Endothelial cell of umbilical vein (primary cell): Measurements from ENCODE around the gene PLAGL1. TPM values are rescaled to one million over a fixed set of nuclear protein-coding genes. Genes with fewer than 3 reads are reported as not detected.
"Not testable (repeated sequence)": the region's sequence is repeated elsewhere in the genome, so short reads cannot be mapped to it uniquely, and the experiment has no call there.

Experiments
- BruUV-seq: library from RNA; stranded (reverse); fragments of 400-500 nt; replicated peaks from 2 replicates; lab custom pipeline; 2021; lab: Mats Ljungman, UMichigan
- CTCF ChIA-PET: fragments of 300-600, 350-600 bp; sonication (Branson Sonifier 250); formaldehyde crosslinking; loops from one replicate; lab custom pipeline; 2021; ENCODE audit warnings: antibody characterized with exemption, inconsistent platforms; lab: Charles Lee
- POLR2A ChIA-PET: fragments of 300-600, 350-600 bp; sonication (Branson Sonifier 250); formaldehyde crosslinking; loops from one replicate; lab custom pipeline; 2021; ENCODE audit warnings: antibody characterized with exemption, inconsistent platforms; lab: Charles Lee
- DNase-seq: peaks from one replicate; pipeline ENCODE4 v3.0.0-alpha.2; 2011; ENCODE audit warnings: low read depth, low spot score
- FAIRE-seq: peaks from 2 replicates; lab custom pipeline; 2011; peaks lifted over from hg19 to GRCh38; lab: Jason Lieb, UNC
- H2AFZ ChIP-seq: 2 replicates; pipeline ENCODE4 v1.6.0; 2012; ENCODE audit warnings: low read depth, low read length, control low read depth, inconsistent platforms
- H3K27ac ChIP-seq: 2 replicates; pipeline ENCODE4 v1.5.1; 2011; ENCODE audit warnings: low read depth, mild to moderate bottlenecking, control low read depth, low read length, moderate library complexity; ENCODE audit not compliant: insufficient read depth
- H3K27me3 ChIP-seq, 2 experiments: 2 replicates each; pipeline versions ENCODE4 v1.6.0 to v1.6.1; 2011; ENCODE audit warnings: low read length in 2 of 2, mixed read lengths in 1 of 2; ENCODE audit not compliant: control insufficient read depth in 2 of 2, insufficient read depth in 2 of 2
- H3K36me3 ChIP-seq, 2 experiments: 2 replicates in 1 of 2; 3 replicates in 1 of 2; pipeline ENCODE4 v1.5.1; 2011; ENCODE audit warnings: low read length in 2 of 2, mild to moderate bottlenecking in 1 of 2, moderate library complexity in 1 of 2; ENCODE audit not compliant: control insufficient read depth in 2 of 2, insufficient read depth in 2 of 2; ENCODE audit errors: extremely low read depth in 1 of 2
- H3K4me1 ChIP-seq: 3 replicates; pipeline ENCODE4 v1.5.1; 2011; ENCODE audit warnings: mild to moderate bottlenecking, low read length; ENCODE audit not compliant: control insufficient read depth, insufficient read depth; ENCODE audit errors: extremely low read depth
- H3K4me2 ChIP-seq: 2 replicates; pipeline ENCODE4 v1.6.1; 2011; ENCODE audit warnings: low read length, control low read depth, mixed read lengths; ENCODE audit not compliant: insufficient read depth
- H3K4me3 ChIP-seq, 3 experiments: fragments of 200-600 bp in 1 of 3; sonication (generic), shearing (Covaris generic) in 1 of 3; replicated peaks in 1 of 3; 2 replicates each; pipeline ENCODE4 v1.5.1; 2011 to 2016; ENCODE audit warnings: control low read depth in 3 of 3, low read length in 3 of 3, mild to moderate bottlenecking in 2 of 3, inconsistent platforms in 1 of 3, low read depth in 1 of 3, moderate library complexity in 1 of 3; ENCODE audit not compliant: insufficient read depth in 1 of 3
- H3K79me2 ChIP-seq: 2 replicates; pipeline ENCODE4 v1.6.0; 2012; ENCODE audit warnings: low read length, inconsistent platforms; ENCODE audit not compliant: control insufficient read depth, insufficient read depth
- H3K9ac ChIP-seq: replicated peaks from 2 replicates; pipeline ENCODE3; 2011; ENCODE audit warnings: low read length, control low read depth; ENCODE audit not compliant: insufficient read depth; ENCODE audit errors: extremely low read depth
- H3K9me1 ChIP-seq: replicated peaks from 3 replicates; pipeline ENCODE4 v1.6.0; 2011; ENCODE audit warnings: mild to moderate bottlenecking, low read length; ENCODE audit not compliant: control insufficient read depth, insufficient read depth; ENCODE audit errors: extremely low read depth
- H3K9me3 ChIP-seq: replicated peaks from 2 replicates; pipeline ENCODE4 v1.5.1; 2012; ENCODE audit warnings: low read length, inconsistent platforms; ENCODE audit not compliant: control insufficient read depth, insufficient read depth
- H4K20me1 ChIP-seq: replicated peaks from 2 replicates; pipeline ENCODE3; 2011; ENCODE audit warnings: mild to moderate bottlenecking, low read length; ENCODE audit not compliant: control insufficient read depth, insufficient read depth; ENCODE audit errors: extremely low read depth
- EZH2 ChIP-seq: IDR thresholded peaks from 2 replicates; pipeline ENCODE4 v1.6.1; 2012; ENCODE audit warnings: borderline replicate concordance, low read depth, mild to moderate bottlenecking, moderate library complexity, low read length, inconsistent platforms; ENCODE audit not compliant: severe bottlenecking
- FOS ChIP-seq: IDR thresholded peaks from 2 replicates; pipeline ENCODE4 v1.6.1; 2011; ENCODE audit warnings: mild to moderate bottlenecking, low read length, moderate library complexity, borderline replicate concordance; ENCODE audit not compliant: insufficient read depth
- GATA2 ChIP-seq: IDR thresholded peaks from 2 replicates; pipeline ENCODE4 v1.7.0; 2011; ENCODE audit warnings: low read depth, mild to moderate bottlenecking, moderate library complexity, mixed read lengths, low read length; ENCODE audit not compliant: insufficient read length, insufficient read depth
- JUN ChIP-seq: IDR thresholded peaks from 2 replicates; pipeline ENCODE4 v1.6.1; 2011; ENCODE audit warnings: borderline replicate concordance, low read depth; ENCODE audit not compliant: insufficient read length, insufficient read depth
- MYC ChIP-seq: IDR thresholded peaks from one replicate; pipeline ENCODE4 v1.6.1; 2011; ENCODE audit warnings: mild to moderate bottlenecking, low read depth, low read length
- POLR2A ChIP-seq: IDR thresholded peaks from 2 replicates; pipeline ENCODE4 v1.6.1; 2012; ENCODE audit warnings: low read depth, mild to moderate bottlenecking, control low read depth, low read length
- POLR2AphosphoS5 ChIP-seq: IDR thresholded peaks from 2 replicates; pipeline ENCODE4 v1.6.1; 2012; ENCODE audit warnings: low read depth, mild to moderate bottlenecking, control low read depth, low read length, moderate library complexity; ENCODE audit not compliant: insufficient read depth
- dilution Hi-C: fragments of 300-500 bp; cut with MboI; formaldehyde crosslinking; loops from one replicate; pipeline ENCODE4 v1.15.0; 2019; ENCODE audit warnings: low sequenced_read_pairs; ENCODE audit not compliant: extremely low pct_ligation_motif_present
- intact Hi-C: fragments of 100-400 bp; cut with micrococcal nuclease; formaldehyde crosslinking; loops from one replicate; pipeline ENCODE4 v1.10.0; 2022
- polyA plus RNA-seq, 4 experiments: library from polyadenylated mRNA; depleted of rRNA in 3 of 4; stranded (reverse) in 3 of 4; unstranded in 1 of 4; fragments of >200 nt; gene quantifications; 2 replicates each; pipeline versions ENCODE4 v1.2.1 to v1.2.3, GENCODE V29; 2011 to 2012; ENCODE audit warnings: missing spikeins in 1 of 4
- total RNA-seq: library from RNA; stranded (reverse); gene quantifications from 2 replicates; pipeline ENCODE4 v1.2.3, GENCODE V29; 2021
- TF ChIP-seq, protein P1 (sequence below), 2 donors: IDR thresholded peaks; 1 replicate in 1 of 2; 2 replicates in 1 of 2; pipeline ENCODE4 v1.5.1; 2011; ENCODE audit warnings: low read length in 2 of 2, mild to moderate bottlenecking in 2 of 2, moderate library complexity in 2 of 2, control low read depth in 1 of 2, inconsistent platforms in 1 of 2, low read depth in 1 of 2; ENCODE audit not compliant: insufficient read depth in 1 of 2; ENCODE audit errors: extremely low read depth in 1 of 2
- TF ChIP-seq, protein P2 (sequence below): IDR thresholded peaks from 2 replicates; pipeline ENCODE4 v1.6.1; 2011; ENCODE audit not compliant: insufficient read depth, insufficient read length

Gene PLAGL1
- total and polyA plus RNA-seq, 2 donors (not counting 3 experiments of a cell fraction or from before 2014, with no cell fraction given) = 20.9 to 40.4 TPM

DNA sequence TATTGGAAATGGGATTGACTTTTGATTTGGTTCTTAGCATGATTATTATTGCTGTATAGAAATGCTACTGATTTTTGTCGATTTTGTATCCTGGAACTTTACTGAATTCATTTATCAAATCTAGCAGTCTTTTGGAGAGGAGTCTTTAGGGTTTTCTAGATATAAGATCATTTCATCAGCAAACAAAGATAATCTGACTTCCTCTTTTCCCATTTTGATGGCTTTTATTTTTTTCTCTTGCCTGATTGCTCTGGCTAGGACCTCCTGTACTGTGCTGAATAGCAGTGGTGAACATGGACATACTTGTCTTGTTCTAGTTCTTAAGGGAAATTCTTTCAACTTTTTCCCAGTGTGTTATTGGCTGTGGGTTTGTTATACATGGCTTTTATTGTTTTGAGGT, 79.2 kb downstream of the PLAGL1 start:
- DNase-seq = no peak
- H3K4me2 ChIP-seq = no peak overlapping the region
- FAIRE-seq = no peak
- peaks cover 0 to 7% of the 10 kb centered on the region in 2 experiments for H3K27me3 ChIP-seq
- no peaks in the 10 kb centered on the region for H3K9me1 ChIP-seq
- H3K9me3 ChIP-seq = no peaks in the 10 kb centered on the region
- no peaks in the 10 kb centered on the region for H3K36me3 ChIP-seq
- TF ChIP-seq JUN (no peak), POLR2A (no peak), MYC (no peak), FOS (no peak), POLR2AphosphoS5 (no peak), GATA2 (no peak), EZH2 (no peak)
- TF ChIP-seq, protein P1, sequence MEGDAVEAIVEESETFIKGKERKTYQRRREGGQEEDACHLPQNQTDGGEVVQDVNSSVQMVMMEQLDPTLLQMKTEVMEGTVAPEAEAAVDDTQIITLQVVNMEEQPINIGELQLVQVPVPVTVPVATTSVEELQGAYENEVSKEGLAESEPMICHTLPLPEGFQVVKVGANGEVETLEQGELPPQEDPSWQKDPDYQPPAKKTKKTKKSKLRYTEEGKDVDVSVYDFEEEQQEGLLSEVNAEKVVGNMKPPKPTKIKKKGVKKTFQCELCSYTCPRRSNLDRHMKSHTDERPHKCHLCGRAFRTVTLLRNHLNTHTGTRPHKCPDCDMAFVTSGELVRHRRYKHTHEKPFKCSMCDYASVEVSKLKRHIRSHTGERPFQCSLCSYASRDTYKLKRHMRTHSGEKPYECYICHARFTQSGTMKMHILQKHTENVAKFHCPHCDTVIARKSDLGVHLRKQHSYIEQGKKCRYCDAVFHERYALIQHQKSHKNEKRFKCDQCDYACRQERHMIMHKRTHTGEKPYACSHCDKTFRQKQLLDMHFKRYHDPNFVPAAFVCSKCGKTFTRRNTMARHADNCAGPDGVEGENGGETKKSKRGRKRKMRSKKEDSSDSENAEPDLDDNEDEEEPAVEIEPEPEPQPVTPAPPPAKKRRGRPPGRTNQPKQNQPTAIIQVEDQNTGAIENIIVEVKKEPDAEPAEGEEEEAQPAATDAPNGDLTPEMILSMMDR (IDR thresholded peaks at IDR 0.05; ENCODE audit: extremely low read depth in 1 of 2, insufficient read depth in 1 of 2, low read depth in 1 of 2, low read length in 2 of 2) = no peak
- TF ChIP-seq, protein P2, sequence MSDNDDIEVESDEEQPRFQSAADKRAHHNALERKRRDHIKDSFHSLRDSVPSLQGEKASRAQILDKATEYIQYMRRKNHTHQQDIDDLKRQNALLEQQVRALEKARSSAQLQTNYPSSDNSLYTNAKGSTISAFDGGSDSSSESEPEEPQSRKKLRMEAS = no peak
- POLR2A ChIA-PET = no interaction called here
- no peak overlapping the region for H3K4me3 ChIP-seq
- H3K4me1 ChIP-seq = no peaks in the 10 kb centered on the region
- H3K9ac ChIP-seq = no peak overlapping the region
- intact Hi-C loops (no loop called here), dilution Hi-C loops (no loop called here)
- H3K27ac ChIP-seq = no peak overlapping the region
- CTCF ChIA-PET = no interaction called here
- BruUV-seq = no TSS peak
- no peaks in the 10 kb centered on the region for H4K20me1 ChIP-seq
- H2AFZ ChIP-seq = no peak overlapping the region
- no peaks in the 10 kb centered on the region for H3K79me2 ChIP-seq

DNA sequence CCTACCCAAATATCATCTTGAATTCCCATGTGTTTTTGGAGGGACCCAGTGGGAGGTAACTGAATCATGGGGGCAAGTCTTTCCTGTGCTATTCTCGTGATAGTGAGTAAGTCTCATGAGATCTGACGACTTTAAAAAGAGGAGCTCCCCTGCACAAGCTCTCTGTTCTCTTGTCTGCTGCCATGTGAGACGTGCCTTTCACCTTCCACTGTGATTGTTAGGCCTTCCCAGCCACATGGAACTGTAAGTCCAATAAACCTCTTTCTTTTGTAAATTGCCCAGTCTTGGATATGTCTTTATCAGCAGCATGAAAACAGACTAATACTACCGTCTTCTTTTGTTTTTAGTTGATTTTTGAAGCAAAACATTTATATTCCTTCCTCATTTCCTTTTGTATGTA, 91.0 kb downstream of the PLAGL1 start:
- BruUV-seq, H3K9me1 ChIP-seq, FAIRE-seq, CTCF ChIA-PET, H3K4me1 ChIP-seq, H3K4me2 ChIP-seq, intact Hi-C loops, DNase-seq, H3K79me2 ChIP-seq, H3K27ac ChIP-seq, H3K9me3 ChIP-seq, dilution Hi-C loops, H3K36me3 ChIP-seq, H3K4me3 ChIP-seq, H2AFZ ChIP-seq, H3K9ac ChIP-seq, H4K20me1 ChIP-seq, POLR2A ChIA-PET: not testable (repeated sequence)
- H3K27me3 ChIP-seq = peaks cover 7 to 14% of the 10 kb centered on the region in 2 experiments
